GM13976 (cell line): Measurements from ENCODE around the gene CCT7.

Experiments used
- DNase-seq: peaks from one replicate; pipeline ENCODE4 v3.0.0; 2012; ENCODE audit warnings: low spot score
- CTCF ChIP-seq: IDR thresholded peaks from 2 replicates; pipeline ENCODE4 v1.5.1; 2012; ENCODE audit warnings: borderline replicate concordance, mild to moderate bottlenecking; ENCODE audit not compliant: insufficient read depth; ENCODE audit errors: extremely low read depth, missing control alignments, control extremely low read depth
- in situ Hi-C: fragments of 300-500 bp; cut with MboI; formaldehyde crosslinking; loops from one replicate; pipeline ENCODE4 v1.12.0; 2022; ENCODE audit warnings: low sequenced_read_pairs, mixed read lengths, inconsistent platforms; ENCODE audit not compliant: unreplicated experiment

Gene CCT7

GRCh38 chr2:73279852-73280251 is 45.7 kb downstream of the CCT7 start:
- in situ Hi-C loops = no loop called here
- no peak for DNase-seq

GRCh38 chr2:73281244-73281643 is 47.1 kb downstream of the CCT7 start:
- DNase-seq = no peak
- in situ Hi-C loops = no loop called here
- no peak for TF ChIP-seq CTCF

More at GRCh38 chr2:73279852-73280251, 45.7 kb downstream of the CCT7 start:
- no peak for TF ChIP-seq CTCF

GRCh38 chr2:73282924-73283544 is 48.9 kb downstream of the CCT7 start:
- TF ChIP-seq CTCF = no peak
- DNase-seq = no peak
- in situ Hi-C loops = no loop called here

GRCh38 chr2:73283545-73284295 is 49.6 kb downstream of the CCT7 start:
- no peak for TF ChIP-seq CTCF
- in situ Hi-C loops = no loop called here
- peak; percentile 44 for DNase-seq

- peak; percentile 95 for DNase-seq
- in situ Hi-C loops = no loop called here
- TF ChIP-seq CTCF = no peak
Observed at GRCh38 chr2:73284296-73285158, 50.4 kb downstream of the CCT7 start, which contains the start of gene FBXO41. TSS of gene FBXO41 (minus strand) at chr2:73284478. CDS start at chr2:73269630, 14,848 bp downstream.

GRCh38 chr2:73285159-73285739 is 51.1 kb downstream of the CCT7 start:
- in situ Hi-C loops = no loop called here
- peak; percentile 54 for DNase-seq
- TF ChIP-seq CTCF = no peak
